Erythroblast (primary cell): ENCODE results near the gene LSG1.

Experiments used
- GATA1 ChIP-seq: IDR thresholded peaks from 2 replicates; pipeline ENCODE4 v1.6.1; 2011; ENCODE audit warnings: low read depth, mild to moderate bottlenecking, control low read depth, low read length, moderate library complexity
- POLR2A ChIP-seq: IDR thresholded peaks from 2 replicates; pipeline ENCODE4 v1.6.1; 2011; ENCODE audit warnings: mild to moderate bottlenecking, low read length

- no peak for TF ChIP-seq POLR2A
- TF ChIP-seq GATA1: no peak
These were observed 14.4 kb upstream of the LSG1 start for GRCh38 chr3:194686414-194686815.
